ENCODE measurements around the gene PLEKHM2.

Gene PLEKHM2

DNA sequence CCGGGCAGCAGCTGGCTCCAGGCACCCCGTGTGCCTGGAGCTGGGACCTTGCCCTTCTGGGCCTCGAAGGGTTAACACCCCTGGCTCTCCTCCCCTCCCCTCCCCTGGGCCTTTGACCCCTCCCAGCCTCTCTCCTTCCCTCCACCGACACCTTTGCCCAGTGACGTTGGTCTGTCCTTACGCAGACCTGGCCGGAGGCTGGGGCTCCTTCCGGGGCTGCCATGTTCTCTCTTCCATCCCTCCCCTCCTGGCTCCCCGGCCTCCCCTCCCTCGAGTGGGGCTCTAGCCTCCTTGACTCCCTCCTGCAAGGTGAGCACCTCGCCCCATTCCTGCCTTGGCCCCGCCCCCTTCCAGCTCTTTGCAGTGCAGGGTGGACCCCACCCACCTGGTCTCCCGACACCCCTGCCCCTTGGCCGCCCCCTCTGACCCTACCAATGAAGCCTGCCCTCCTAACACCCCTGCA is 58.2 kb downstream of the PLEKHM2 start, which contains the start of gene TMEM82:
TSS of gene TMEM82 (plus strand) at position 161 of the 463 bp plus-strand sequence. CDS start at position 222, 61 bp downstream.
- DNase-seq: no peak

DNA sequence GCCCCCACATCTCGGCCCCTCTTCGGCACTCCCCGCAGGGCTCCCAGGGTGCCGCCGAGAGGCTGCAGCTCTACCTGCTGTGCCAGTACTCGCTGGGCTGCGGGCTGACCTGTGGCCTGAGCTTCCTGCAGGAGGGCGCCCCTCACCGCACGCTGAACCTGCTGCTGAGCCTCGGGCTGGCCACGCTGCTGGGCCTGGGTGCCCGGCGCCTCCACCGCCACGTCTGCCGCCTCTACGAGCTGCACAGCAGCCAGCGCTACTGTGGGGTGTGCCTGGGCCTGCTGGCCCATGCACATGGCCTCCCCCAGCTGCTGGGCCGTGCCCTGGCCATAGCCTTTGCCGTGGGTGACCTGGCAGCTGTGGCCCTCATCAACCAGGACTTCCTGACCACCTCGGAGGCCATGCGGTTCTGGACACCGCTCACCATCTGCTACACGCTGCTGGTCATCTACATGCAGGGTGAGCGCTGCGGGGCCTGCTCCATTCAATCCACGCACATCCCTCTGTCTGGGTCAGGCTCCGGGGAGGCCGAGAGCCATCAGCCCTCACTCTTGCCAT is 60.1 kb downstream of the PLEKHM2 start:
- no peak for DNase-seq

DNA sequence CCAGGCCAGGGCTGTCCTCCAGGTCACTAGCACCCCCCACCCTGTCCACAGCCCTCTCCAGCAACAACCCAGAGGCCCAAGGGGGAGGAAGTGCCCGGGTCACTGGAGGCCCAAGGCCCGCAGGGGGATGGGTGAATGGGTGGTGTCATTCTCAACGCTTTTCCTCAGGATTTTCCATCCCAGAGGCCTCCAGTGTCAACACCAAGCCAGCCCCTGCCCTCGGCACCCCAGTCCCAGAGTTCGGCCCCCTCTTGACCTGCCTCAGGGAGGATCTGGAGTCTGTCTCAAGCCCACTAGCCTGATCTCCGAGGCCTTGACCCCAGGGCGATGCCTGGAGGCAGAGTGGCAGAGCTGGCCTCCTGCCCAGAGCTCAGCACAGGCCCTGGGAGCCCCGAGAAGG is 63.3 kb downstream of the PLEKHM2 start:
- no peak for DNase-seq

DNA sequence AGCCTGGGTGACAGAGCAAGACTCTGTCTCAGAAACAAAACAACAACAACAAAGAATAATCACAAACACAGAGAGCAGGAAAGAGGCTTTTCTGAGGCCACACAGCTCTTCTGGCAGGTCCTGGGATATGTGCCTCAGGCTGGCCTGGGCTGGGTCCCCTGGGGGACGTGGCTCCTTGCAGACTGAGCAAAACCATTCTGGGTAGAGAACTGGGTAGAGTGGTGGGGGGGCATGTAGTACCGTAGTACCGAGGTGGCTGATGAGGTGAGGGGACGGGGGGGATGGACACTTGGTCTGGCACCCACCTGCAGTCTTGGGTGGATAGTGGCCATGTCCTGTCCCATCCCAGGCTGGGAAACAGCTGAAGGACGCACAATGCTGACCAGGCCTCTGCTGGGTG is 64.1 kb downstream of the PLEKHM2 start:
- no peak for DNase-seq

DNA sequence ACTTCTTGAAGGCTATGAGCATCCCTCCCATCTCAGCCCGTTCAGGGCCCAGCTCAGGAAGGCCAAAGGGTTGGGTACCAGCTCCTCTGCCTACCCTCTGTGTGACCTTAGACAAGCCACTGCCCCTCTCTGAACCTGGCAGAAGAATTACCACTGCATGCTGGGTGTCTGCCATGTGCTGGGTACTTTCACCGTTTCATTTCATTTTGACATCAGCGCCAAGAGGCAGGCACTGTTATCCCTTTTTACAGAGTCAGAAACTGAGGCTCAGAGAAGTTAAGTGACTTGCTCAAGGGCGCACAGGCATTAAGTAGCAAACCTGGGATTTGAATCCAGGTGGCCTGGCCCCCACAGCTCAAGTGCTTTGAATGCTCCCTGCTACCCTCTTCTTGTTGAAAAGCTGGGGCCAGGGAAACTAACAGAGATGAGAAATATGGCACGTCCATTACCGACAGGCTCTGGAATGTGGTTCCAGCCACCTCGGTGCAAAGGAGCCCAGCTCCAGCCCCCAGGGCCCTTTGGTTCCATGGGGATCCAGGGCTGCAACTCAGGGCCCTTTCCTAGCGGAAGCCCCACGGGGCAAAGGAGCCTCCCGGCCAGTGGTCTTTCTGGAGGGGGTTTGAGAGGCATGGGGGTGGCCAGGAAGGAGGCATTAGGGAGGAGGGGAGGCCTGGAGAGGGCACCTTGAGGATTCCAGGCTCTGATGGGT is 64.7 kb downstream of the PLEKHM2 start:
- DNase-seq: no peak

DNA sequence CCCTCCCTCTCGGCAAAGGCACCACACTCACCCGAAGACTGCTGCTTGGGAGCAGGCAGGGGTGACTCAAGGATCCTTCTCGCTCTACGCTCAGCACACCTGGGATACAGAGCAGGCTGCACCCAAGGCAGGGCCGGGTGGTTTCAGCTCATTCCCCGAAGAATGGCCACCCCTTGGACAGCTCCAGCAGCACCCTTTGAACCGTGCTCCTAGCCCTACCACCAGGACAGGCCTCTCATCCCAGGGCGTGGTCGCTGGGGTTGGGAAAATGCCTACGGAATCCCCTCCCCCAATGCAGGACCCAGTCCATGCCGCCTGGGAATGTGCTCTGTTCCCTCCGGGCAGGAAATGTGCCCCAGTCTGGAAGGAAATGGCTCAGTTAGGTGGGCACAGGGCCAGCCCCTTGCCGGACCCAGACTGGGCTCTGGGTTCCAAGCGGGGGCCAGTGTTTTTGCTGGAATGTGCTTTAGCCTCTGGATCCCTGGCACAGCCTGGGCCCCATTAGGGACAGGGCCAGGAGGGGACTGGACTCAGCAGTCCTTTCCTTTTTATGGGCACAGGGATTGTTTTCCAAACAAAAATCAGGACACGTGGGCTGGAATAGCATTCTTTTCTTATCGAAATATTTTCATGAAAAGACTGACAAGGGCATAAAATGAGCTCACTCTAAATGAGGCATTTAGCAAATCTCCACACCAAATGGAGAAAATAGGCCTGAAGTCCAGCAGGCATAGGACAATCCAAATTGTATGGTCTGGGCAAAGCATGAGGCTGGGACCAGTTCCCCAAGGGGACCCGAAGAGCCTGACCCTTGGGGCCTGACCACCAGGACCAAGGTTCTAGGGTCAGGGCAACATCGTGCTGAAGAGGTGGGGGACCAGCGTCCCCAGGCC is 65.5 kb downstream of the PLEKHM2 start:
- no peak for DNase-seq

DNA sequence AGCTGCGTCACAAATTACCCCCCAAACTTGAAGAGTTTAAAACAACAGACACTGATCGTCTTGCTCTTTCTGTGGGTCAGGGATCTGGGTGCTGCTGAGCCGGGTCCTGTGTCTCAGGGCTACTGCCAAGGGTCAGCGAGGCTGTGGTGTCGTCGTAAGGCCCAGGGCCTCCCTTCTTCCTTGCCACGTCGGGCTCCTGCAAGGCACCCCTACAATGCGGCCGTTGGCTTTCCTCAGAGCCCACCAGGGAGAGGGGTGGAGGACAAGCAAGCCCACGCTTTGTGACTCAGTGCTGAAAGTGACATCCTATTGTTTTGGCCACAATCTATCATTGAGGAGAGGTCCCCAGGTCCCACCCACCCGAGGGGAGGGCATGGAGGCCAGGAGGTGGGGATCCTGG is 66.8 kb downstream of the PLEKHM2 start:
- no peak for DNase-seq

DNA sequence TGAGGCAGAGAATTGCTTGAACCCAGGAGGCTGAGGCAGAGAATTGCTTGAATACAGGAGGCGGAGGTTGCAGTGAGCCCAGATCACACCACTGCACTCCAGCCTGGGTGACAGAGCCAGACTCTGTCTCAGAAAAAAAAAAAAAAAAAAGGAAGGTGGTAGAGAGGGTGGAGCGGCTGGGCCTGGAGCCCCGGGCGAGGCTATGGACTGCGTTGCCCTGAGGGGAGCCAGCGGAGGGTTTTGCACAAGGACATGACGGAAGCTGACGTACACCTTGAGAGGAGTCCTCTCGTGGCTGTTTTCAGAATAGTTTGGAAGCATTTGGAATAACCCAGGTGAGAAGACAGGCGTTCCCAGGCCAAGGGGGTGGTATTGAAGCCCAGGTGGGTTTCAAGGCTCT is 67.6 kb downstream of the PLEKHM2 start:
- no peak for DNase-seq

DNA sequence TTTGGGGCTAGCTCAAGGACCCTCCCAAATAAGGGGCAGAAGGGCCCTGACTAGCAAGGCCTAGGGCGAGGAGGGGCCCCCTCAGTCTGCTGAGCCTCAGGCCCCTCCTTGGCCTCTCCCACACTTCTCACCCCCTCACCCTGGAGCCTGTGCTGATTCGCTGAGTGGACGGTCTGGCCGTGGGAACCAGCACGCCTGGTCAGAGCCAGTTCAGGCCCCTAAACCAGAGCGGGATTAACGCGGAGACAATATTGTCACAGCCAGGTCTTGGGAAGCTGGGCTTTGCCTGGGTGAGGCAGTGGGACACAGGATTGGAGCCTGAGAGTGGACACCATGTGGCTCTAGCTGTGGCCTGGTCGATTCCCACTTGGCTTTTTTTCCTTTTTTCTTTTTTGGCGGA is 69.7 kb downstream of the PLEKHM2 start:
- no peak for DNase-seq

DNA sequence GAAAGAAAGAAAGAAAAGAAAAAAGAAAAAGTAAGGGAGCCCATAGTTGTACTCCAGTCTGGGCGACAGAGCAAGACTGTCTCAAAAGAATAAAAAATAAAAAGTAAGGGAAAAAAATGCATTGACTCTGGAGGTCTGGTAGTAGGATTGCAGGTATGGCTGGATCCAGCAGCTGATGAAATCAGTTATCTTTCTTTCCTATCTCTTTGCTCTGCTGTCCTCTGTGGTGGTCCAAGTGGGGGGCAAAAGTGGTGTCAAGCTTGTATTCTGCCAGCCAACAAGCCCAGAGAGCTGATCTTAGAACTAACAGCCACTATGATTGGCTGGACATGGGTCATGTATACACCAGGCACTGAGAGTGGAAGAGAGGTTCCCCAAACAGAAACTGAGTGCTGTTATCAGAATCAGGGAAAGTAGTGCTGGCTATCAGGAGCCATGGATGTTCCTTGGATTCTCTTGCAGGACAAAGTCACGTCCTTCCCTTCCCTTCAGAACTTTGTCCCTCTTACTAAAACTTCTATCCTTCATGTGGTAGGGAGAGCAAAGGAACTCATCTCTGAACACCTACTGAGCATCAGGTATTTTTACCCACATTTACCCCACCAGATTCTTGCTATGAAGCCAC is 71.0 kb downstream of the PLEKHM2 start:
- DNase-seq: no peak

DNA sequence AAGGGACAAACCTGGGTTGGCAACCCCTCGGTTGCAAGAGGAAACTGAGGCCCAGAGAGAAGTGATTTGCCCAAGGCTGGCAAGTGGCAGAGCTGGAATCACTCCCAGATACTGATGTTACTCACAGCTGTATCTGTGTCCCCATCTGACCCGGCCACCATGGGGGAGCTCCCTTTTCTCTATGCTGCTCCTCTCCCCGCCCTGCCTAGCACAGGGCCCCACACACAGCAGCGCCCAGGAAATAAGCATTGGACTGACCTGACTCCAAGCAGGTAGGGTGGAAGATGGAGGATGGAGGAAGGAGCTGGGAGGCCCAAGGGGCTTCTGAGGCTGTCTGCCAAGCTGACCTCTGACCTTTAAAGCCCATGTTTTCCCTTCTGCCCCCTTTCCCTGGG is 71.5 kb downstream of the PLEKHM2 start:
- no peak for DNase-seq

DNA sequence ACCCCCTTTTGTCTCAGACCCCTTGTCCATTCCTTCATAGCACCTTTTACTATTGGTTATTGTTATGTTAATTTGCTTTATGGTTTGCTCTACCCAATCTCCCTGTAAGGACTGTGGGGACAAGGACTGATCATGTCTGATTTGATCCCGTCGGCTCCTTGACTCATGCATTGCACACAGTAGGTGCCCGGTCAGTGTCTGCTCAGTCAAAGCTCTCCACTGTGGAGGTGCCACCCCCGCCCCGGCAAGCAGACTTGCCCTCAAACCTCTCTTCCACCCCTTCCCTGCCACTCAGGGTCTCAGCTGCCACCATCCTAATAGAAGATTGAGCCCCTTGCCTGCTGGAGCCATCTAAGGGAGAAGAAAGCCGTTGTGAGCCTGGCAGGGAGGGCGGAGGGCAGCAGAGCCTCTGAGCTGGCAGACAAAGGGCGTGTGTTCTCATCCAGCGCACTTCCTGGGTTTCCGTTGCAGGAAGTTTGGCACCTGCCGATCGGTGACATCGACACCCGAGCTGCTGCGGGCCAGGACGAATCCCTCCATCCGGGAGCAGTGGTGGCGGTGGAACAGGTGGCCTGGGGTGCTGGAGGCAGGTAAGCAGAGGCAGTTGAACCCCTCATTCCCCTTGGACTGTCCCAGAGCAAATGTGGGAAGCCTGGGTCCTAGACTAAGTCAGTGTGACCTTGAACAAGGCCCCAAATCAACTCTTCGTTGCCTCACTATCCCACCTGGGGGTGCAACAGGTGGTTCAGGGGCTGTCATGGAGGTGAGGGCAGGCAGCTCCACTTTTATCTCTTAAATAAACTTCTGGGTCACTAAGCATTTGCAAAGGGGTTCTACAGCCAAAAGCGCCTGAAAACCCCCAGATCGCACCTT is 72.3 kb downstream of the PLEKHM2 start:
- no peak for DNase-seq

DNA sequence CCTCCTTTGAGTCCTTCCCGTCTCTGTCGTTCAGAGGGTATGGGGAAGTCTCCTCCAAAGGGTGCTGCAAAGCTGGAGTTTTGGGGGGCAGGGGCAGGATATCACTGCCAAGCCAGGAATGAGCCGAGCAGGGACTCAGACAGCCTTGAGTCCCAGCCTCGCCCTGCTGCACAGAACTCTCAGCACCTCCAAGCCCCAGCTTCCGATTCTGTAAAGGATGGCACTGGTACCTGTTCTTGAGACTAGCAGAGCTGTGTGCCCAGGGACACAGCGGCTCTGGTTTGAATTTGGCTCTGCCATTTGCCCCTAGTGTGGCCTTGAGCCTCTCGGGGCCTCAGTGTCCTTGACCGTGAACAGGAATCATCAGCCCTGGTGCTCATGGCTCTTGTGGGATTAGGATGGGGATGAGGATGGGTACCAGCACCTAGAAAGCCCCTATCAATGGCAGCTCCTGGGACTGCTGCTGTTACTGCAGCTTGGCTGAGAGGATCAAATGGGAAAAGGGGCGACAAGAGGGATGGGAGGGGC is 73.0 kb downstream of the PLEKHM2 start:
- DNase-seq: no peak

DNA sequence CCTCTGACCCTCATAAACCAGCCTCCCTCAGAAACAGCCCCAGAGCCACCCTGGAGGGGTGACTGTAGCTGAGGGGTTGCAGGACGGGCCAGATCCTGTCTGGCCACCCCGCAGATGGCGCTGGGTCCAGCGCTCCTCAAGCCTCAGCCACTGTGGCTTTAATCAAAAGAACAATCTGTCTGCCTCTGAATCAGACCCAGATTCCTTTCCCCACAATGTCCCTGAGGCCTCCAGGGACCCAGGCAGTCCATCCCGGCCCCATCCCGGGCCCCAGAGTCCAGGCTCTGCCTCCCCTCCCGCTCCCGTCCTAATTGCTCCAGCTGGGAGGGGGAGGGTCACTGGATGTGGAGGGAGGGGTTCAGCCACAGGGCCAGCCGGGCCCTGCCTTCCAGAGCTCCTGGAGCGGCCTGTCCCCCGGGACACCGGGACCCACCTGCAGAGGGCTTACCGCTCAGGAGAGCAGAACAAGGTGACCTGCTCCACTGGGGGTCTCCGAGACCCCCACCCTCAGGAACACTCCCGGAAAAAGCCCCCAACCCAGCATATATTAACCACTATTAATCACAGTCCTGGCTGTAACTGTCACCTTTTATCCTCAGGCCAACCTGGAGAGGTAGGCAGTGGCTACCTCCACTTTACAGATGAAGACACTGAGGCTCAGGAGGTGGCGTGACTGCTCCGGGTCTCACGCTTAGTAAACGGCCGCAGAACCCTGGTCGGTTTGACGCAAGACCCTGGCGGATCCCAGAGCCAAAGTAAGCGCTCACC is 73.6 kb downstream of the PLEKHM2 start:
- peak in 1 of 2 experiments; percentile 28 for DNase-seq

DNA sequence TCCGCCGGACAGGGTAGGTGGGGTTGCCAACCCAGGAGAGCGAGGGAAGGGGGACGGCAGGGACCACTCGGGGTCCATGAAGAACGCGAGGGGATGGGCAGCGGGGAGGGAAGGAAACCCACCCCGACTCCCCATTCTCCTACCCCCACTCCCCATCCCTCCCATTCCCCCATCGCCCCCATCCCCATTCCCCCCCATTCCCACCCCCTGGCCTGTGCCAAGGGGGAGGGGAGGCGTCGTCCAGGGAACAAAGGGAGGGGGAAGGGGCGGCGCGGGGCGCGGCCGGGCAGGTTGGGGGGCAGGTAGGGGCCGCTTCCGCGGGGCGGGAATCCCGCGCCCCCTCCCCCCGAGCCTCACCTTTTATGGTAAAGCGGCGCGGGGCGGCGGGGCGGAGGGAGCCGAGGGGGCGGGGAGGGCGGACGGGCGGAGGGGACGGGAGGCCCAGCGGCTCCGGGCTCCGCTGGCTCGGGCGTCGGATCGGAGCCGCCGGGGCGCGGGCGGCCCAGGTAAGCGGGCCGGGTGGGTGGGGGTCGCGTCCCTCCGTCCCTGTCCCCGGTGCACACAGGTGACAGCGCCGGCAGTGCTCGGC is 74.3 kb downstream of the PLEKHM2 start, which contains the start of gene FBLIM1:
TSS of gene FBLIM1 (plus strand) at position 453 of the 589 bp plus-strand sequence. CDS start 6,189 bp downstream, outside the sequence.
- no peak for DNase-seq

DNA sequence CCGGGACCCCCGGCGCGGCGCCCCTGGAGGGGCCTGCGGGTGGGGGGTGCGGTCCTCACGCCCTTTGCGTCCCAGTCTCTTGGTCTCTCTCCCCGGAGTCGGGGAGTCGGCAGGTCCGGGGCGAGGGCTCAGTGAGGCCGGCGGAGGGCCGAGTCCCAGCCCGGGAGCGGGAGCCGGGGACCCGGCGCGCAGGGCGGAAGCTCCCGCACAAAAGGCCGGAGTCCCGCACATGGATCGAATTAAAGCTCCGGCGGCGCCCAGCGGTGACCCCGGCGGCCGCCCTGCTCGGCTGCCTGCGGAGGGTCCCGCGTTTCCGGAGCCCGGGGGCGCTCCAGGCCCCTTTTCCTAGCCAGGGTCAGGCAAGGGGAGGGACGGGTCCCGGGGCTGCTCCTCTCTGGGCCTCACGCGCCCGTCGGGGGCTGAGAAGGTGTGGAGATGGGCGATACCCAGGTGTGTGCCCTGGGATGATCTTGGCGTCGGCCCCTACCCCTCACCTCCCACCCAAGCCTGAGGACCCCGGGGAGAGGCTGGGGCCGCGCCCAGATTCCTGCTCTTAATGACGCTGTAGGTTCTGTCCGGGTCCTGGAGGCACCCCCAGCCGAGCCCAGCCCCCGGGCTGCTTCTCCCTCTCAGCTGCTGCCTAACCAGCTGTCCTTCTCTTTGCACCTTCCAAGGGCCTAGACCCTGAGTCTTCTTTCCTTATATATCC is 75.0 kb downstream of the PLEKHM2 start:
- peak in 1 of 2 experiments; percentile 17 for DNase-seq

DNA sequence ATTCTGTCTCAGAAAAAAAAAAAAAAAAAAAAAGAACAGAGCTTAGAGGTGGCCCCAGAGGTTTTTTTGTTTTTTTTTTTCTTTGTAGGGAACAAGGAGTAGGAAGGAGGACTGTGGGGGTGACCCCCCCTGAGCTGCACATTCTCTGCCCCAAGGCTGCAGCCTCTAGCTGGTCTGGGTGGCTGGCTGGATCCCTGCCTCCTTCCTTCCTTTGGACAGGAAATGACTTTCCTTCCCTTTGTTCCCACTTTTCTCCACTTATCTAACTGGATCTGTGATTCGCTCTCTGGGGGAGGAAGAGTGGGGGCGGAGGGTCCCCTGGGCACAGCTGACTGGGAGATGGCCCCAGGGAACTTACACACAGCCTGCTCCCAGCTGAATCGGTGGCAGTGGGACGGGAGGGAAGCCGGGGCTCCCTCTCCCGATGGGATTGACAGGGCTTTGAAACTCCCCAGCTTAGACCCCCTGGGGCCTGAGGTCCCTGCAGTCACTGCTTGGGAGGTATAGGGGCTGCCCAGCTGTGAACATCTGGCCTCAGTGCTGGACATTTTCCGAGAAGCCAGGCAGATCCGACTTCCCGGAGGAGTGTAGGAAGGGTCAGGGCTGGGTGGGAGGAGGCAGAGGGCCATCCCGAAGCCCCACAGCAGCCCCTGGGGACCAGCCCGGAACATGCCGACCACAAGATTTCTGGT is 76.5 kb downstream of the PLEKHM2 start:
- no peak for DNase-seq

DNA sequence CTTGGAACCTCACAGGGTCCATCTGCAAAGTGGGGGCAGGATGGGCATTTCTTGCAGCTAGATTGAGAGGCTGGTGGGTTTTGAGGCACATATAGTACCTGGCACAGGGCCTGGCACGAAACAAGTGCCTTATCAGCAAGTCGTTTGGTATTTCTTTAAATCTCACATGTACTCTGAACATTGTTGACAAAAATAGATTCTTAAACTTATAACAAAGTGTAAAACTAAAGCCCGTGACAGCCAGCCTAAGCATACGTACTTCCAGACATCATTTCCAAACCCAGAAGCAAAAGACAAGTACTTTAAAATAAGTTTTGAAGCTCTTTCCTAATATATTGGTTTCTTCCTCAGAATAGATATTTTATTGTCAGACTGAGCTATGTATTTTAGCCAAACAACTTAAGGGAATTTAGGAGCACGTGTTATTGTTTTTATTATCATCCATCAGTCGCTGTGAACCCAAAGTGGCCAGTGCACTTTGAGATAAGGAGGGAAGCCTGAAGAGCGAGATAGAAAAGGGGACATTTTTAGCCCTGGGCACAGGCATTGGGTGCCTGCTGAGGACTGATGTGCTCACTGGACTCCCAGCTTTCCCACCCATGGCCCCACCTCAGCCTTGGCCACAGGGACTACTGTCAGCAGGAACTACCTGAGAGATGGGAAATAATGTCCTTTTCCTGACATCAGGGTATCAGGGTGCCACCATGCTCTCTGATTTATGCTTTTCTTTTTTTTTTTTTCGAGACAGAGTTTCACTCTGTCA is 77.4 kb downstream of the PLEKHM2 start:
- no peak for DNase-seq
